ENCODE results near the gene ATP2C2. TPM values are rescaled to one million over a fixed set of nuclear protein-coding genes. Genes with fewer than 3 reads are reported as not detected.

The ATP2C2 gene
- total and polyA plus RNA-seq, 9 of the 15 experiments (the other 6 are each of a cell fraction or from before 2014, with no cell fraction given), result 0.75 TPM; not detected in 8

- CTCF ChIA-PET (ENCODE audit: low intra/inter-chr PET ratio), result no interaction called here
Measured at GRCh38 chr16:84461029-84461412, 92.7 kb downstream of the ATP2C2 start.

More at GRCh38 chr16:84461029-84461412, 92.7 kb downstream of the ATP2C2 start:
- FAIRE-seq, result no peak
- H3K79me2 ChIP-seq (ENCODE audit: control insufficient read depth, insufficient read depth, low read length), result no peaks in the 10 kb centered on the region
- ATAC-seq, result no peak
- H3K4me2 ChIP-seq (ENCODE audit: insufficient read depth, low read length), result no peak overlapping the region
- peaks cover 0 to 15% of the 10 kb centered on the region in 2 experiments; a peak in 2 of 5 replicates for H3K4me1 ChIP-seq (replicated peaks in 1 of 2; ENCODE audit: control insufficient read depth in 2 of 2, insufficient read depth in 2 of 2, low read length in 2 of 2)
- POLR2A ChIA-PET, result interaction anchor here (0.7 to 3.1 kb wide), 3 partner anchors 8 to 438 kb away, joined by 3 to 9 read pairs (median 4); no protein-coding TSS in a partner anchor
- WGBS (ENCODE audit: insufficient coverage, low coverage, missing lambda C conversion rate), result 4% methylated on average over 8 of the region's 8 CpGs
- no peak for TF ChIP-seq HLTF (IDR thresholded peaks at IDR 0.05)
- no peak for TF ChIP-seq ZBTB12 (CRISPR knock-in tag; IDR thresholded peaks at IDR 0.05)
- TF ChIP-seq SIN3B (IDR thresholded peaks at IDR 0.05; ENCODE audit: low read depth), result no peak
- no peak for TF ChIP-seq NRF1 (conservative IDR thresholded peaks at IDR 0.05 in 1 of 2, IDR thresholded peaks at IDR 0.05 in 1 of 2)
- no peak for TF ChIP-seq MCM2 (IDR thresholded peaks at IDR 0.05; ENCODE audit: low read depth)
- TF ChIP-seq THRAP3 (IDR thresholded peaks at IDR 0.05; ENCODE audit: borderline replicate concordance), result no peak
- no peak for TF ChIP-seq EHMT2 (IDR thresholded peaks at IDR 0.05)
- no peak for TF ChIP-seq ZNF57 (CRISPR knock-in tag; IDR thresholded peaks at IDR 0.05)
- TF ChIP-seq MAFG (tag; conservative IDR thresholded peaks at IDR 0.05), result no peak
- no peak for TF ChIP-seq MXD1 (CRISPR knock-in tag; IDR thresholded peaks at IDR 0.05; ENCODE audit: borderline replicate concordance, poor library complexity, severe bottlenecking)
- TF ChIP-seq ATF7 (IDR thresholded peaks at IDR 0.05), result no peak
- TF ChIP-seq ZNF551 (CRISPR knock-in tag; IDR thresholded peaks at IDR 0.05), result no peak
- no peak for TF ChIP-seq MNT (conservative IDR thresholded peaks at IDR 0.05)
- no peak for TF ChIP-seq DMBX1 (CRISPR knock-in tag; IDR thresholded peaks at IDR 0.05; ENCODE audit: borderline replicate concordance)
- no peak for TF ChIP-seq ZBTB43 (CRISPR knock-in tag; IDR thresholded peaks at IDR 0.05)
- TF ChIP-seq SIRT6 (IDR thresholded peaks at IDR 0.05; ENCODE audit: low read depth, low read length), result no peak
- TF ChIP-seq TFAM (CRISPR knock-in tag; conservative IDR thresholded peaks at IDR 0.05), result no peak
- no peak for TF ChIP-seq ZBTB8A (IDR thresholded peaks at IDR 0.05; ENCODE audit: partially characterized antibody)
- no peak for TF ChIP-seq ZNF740 (CRISPR knock-in tag; IDR thresholded peaks at IDR 0.05)
- TF ChIP-seq ZNF740 (tag; IDR thresholded peaks at IDR 0.05), result no peak
- intact Hi-C loops (cut with micrococcal nuclease), result no loop called here
- H3K27ac ChIP-seq (ENCODE audit: extremely low read depth, low read depth, low read length), result no peak overlapping the region
- DNase-seq (ENCODE audit: extremely low read depth in 1 of 4, low spot score in 3 of 4), result no peak
- peaks cover 47 to 54% of the 10 kb centered on the region in 2 experiments for H3K27me3 ChIP-seq (ENCODE audit: control insufficient read depth in 2 of 2, insufficient read depth in 2 of 2, low read length in 2 of 2)
- in situ Hi-C loops (cut with MboI), result no loop called here
- BruUV-seq (replicated peaks), result no TSS peak
- H4K20me1 ChIP-seq (replicated peaks; ENCODE audit: control insufficient read depth, insufficient read depth, low read length), result peaks cover 10% of the 10 kb centered on the region; the same call in 1 of the 2 replicates
- no peaks in the 10 kb centered on the region for H3K9me3 ChIP-seq (replicated peaks; ENCODE audit: control insufficient read depth, insufficient read depth, low read depth, low read length)
- no peak overlapping the region for H2AFZ ChIP-seq (ENCODE audit: low read depth, low read length)
- no peaks in the 10 kb centered on the region for H3K36me3 ChIP-seq (ENCODE audit: control insufficient read depth, insufficient read depth, low read length)
- no peaks in the 10 kb centered on the region for H3K9me1 ChIP-seq (ENCODE audit: control insufficient read depth, insufficient read depth, low read length)
- H3K9ac ChIP-seq (ENCODE audit: insufficient read depth in 1 of 2, low read depth in 2 of 2, low read length in 2 of 2), result no peak overlapping the region
- H3K4me3 ChIP-seq, result no peak overlapping the region

Data from K562 (cell line).